GM10248 (cell line): ENCODE results near the gene C10orf67.

Source experiments
- CTCF ChIA-PET: fragments of 300-600 bp; sonication (Branson Sonifier 250); formaldehyde crosslinking; extraction: SDS; loops from one replicate; lab custom pipeline; 2021; ENCODE audit warnings: antibody characterized with exemption; lab: Yijun Ruan, JAX
- POLR2A ChIA-PET: fragments of 350-650 bp; sonication (Branson Sonifier 250); formaldehyde crosslinking; extraction: SDS; loops from one replicate; lab custom pipeline; 2020; ENCODE audit warnings: antibody characterized with exemption; lab: Yijun Ruan, JAX
- DNase-seq: peaks from one replicate; pipeline ENCODE4 v3.0.0; 2012; ENCODE audit errors: extremely low spot score
- CTCF ChIP-seq: IDR thresholded peaks from 2 replicates; pipeline ENCODE4 v1.5.1; 2012; ENCODE audit warnings: mild to moderate bottlenecking, low read depth; ENCODE audit errors: extremely low read depth, missing control alignments, control extremely low read depth

The C10orf67 gene

GRCh38 chr10:23156447-23157150 is 188.0 kb downstream of the C10orf67 start:
- ChIA-PET CTCF (interaction anchor here (0.7 to 4.3 kb wide), 11 partner anchors 11 to 1401 kb away, joined by 3 to 65 read pairs (median 4); partner anchors contain the start of gene DNAJC1), POLR2A (no interaction called here)
- no peak for TF ChIP-seq CTCF
- no peak for DNase-seq

GRCh38 chr10:23155169-23155568 is 189.4 kb downstream of the C10orf67 start:
- ChIA-PET CTCF (no interaction called here), POLR2A (no interaction called here)
- TF ChIP-seq CTCF, result no peak
- no peak for DNase-seq
